ENCODE measurements around the gene SMIM43.
A peak's percentile ranks its signal among the peaks of the same experiment; 100 is the strongest.

SMIM43 gene

GRCh38 chr4:121764702-121765367 is at the start of gene SMIM43:
Gene SMIM43, minus strand, starts transcription at chr4:121765164. Its CDS starts 59 bp downstream, at chr4:121765105.
- no peak for DNase-seq

- DNase-seq: no peak
These were observed 49.8 kb upstream of the SMIM43 start for GRCh38 chr4:121814756-121815155.

- no peak for DNase-seq
These were observed 46.2 kb upstream of the SMIM43 start for GRCh38 chr4:121811122-121811521.

- DNase-seq: no peak
These were observed 41.4 kb upstream of the SMIM43 start for GRCh38 chr4:121806411-121806810.

- no peak for DNase-seq
These were observed 36.7 kb upstream of the SMIM43 start for GRCh38 chr4:121801715-121802075.

- peak; percentile 94 for DNase-seq
These were observed 36.2 kb upstream of the SMIM43 start, which contains the start of gene EXOSC9 for GRCh38 chr4:121800961-121801714. Gene EXOSC9, plus strand, starts transcription at chr4:121801323. Its CDS starts 102 bp downstream, at chr4:121801425.

GRCh38 chr4:121800638-121800960 is 35.6 kb upstream of the SMIM43 start:
- no peak for DNase-seq

- no peak for DNase-seq
These were observed 35.0 kb upstream of the SMIM43 start for GRCh38 chr4:121799867-121800501.

- DNase-seq: no peak
These were observed 34.4 kb upstream of the SMIM43 start for GRCh38 chr4:121799208-121799823.

GRCh38 chr4:121796283-121796682 is 31.3 kb upstream of the SMIM43 start:
- no peak for DNase-seq

GRCh38 chr4:121794505-121795188 is 29.7 kb upstream of the SMIM43 start:
- no peak for DNase-seq

- no peak for DNase-seq
These were observed 28.0 kb upstream of the SMIM43 start for GRCh38 chr4:121792966-121793365.

- DNase-seq: no peak
These were observed 26.5 kb upstream of the SMIM43 start for GRCh38 chr4:121791481-121791880.

- DNase-seq: no peak
These were observed 26.0 kb upstream of the SMIM43 start for GRCh38 chr4:121790976-121791375.

- no peak for DNase-seq
These were observed 25.2 kb upstream of the SMIM43 start for GRCh38 chr4:121789960-121790829.

GRCh38 chr4:121789455-121789854 is 24.5 kb upstream of the SMIM43 start:
- no peak for DNase-seq

GRCh38 chr4:121788896-121789295 is 23.9 kb upstream of the SMIM43 start:
- DNase-seq: peak; percentile 53

- no peak for DNase-seq
These were observed 21.3 kb upstream of the SMIM43 start for GRCh38 chr4:121786221-121786620.

GRCh38 chr4:121785479-121785878 is 20.5 kb upstream of the SMIM43 start:
- DNase-seq: no peak

GRCh38 chr4:121784975-121785374 is 20.0 kb upstream of the SMIM43 start:
- DNase-seq: no peak

- no peak for DNase-seq
These were observed 19.4 kb upstream of the SMIM43 start for GRCh38 chr4:121784401-121784800.

- DNase-seq: no peak
These were observed 18.2 kb upstream of the SMIM43 start for GRCh38 chr4:121783210-121783609.
